ENCODE data around the gene TTC3.

Gene TTC3

DNA sequence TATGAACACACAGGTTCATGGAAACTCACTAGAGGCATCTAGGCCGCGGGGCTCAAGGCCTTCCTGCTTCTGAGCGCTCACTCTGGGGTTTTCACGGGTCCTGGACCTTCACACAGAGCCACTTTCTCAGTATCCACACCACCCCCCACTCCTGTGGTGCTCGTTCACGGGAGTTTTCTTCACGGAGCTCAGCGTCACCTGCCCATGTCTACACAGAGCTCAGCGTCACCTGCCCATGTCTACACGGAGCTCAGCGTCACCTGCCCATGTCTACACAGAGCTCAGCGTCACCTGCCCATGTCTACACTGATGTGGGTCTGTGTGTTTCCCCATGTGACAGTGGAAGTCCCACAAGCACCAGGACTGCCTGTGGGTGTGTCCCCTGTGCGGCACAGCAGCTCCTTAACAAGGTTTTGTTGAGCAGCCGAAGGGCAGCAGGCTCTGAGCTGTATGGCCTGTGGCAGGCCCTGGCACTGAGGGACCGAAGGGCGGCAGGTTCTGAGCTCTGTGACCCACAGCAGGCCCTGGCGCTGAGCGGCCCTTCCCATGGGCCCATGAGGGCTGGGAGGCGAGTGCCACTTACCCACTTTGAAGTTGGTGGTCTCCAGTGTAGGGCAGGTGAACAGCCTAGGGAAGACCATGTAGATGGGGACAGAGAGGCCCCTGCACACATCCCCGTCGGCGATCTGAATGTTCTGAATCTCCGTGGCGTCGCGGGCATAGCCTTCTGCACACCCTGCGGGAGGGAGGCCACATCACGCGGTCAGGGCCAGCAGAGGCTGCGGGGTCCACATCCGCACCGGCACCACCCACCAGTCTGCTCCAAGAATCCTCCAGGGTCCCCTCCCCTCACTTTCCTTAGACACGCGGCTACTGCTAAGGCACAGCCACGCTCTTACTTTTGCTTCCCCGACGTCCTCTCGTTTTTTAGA lies 154.3 kb downstream of the TTC3 start:
- TF ChIP-seq, protein P1, sequence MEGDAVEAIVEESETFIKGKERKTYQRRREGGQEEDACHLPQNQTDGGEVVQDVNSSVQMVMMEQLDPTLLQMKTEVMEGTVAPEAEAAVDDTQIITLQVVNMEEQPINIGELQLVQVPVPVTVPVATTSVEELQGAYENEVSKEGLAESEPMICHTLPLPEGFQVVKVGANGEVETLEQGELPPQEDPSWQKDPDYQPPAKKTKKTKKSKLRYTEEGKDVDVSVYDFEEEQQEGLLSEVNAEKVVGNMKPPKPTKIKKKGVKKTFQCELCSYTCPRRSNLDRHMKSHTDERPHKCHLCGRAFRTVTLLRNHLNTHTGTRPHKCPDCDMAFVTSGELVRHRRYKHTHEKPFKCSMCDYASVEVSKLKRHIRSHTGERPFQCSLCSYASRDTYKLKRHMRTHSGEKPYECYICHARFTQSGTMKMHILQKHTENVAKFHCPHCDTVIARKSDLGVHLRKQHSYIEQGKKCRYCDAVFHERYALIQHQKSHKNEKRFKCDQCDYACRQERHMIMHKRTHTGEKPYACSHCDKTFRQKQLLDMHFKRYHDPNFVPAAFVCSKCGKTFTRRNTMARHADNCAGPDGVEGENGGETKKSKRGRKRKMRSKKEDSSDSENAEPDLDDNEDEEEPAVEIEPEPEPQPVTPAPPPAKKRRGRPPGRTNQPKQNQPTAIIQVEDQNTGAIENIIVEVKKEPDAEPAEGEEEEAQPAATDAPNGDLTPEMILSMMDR (conservative IDR thresholded peaks at IDR 0.05) = no peak
- no peak for TF ChIP-seq ZFX (IDR thresholded peaks at IDR 0.05)
- H3K27ac ChIP-seq = no peak overlapping the region

DNA sequence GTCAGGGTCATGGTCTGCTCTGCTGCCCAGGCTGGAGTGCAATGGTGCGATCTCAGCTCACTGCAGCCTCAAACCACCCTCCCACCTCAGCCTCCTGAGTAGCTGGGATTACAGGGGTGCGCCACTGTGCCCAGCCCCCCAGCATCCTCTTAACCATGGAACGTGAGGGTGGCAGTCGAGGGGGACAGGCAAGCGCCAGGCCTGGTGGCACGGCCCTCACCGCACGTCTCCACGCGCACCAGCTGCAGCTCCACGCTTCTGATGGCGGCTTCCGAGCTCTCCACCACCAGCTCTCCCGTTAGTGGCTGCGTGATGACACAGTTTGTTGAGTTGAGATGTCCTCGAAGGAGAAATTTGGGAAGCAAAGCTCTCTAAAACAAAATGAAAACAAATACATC lies 154.9 kb downstream of the TTC3 start:
- H3K27ac ChIP-seq = no peak overlapping the region
- no peak for TF ChIP-seq ZFX (IDR thresholded peaks at IDR 0.05)
- TF ChIP-seq, protein P1 (conservative IDR thresholded peaks at IDR 0.05) = no peak

DNA sequence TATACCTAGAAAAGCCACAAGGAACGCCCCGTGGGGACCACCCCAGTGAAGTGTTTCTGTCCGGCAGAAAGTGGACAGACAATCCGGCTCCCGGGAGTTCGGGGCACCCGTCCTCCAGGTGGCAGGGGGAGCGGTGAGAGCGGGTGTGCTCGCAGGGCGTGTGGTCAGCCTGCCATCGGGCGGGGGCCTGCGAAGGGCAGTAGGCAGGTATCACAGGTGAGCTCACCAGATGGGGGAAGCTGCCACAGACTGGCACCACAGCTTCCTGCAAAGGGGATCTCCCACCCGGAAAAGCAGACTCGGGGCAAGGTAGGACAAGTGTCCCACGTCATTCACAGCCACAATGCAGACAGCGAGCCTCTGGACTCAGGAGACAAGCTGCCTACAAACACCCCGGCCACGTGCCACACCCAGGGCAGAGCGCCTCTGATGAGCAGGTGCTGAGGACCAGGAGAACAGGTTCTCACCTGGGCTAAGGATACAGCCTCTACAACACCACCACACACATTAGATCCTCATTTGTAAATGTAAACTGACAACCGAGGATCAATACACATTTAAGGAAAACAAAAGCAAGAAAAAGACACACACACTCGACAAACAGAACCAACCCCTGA lies 157.7 kb downstream of the TTC3 start:
- TF ChIP-seq, protein P1 (conservative IDR thresholded peaks at IDR 0.05) = no peak
- TF ChIP-seq ZFX (IDR thresholded peaks at IDR 0.05) = no peak
- no peak overlapping the region for H3K27ac ChIP-seq

DNA sequence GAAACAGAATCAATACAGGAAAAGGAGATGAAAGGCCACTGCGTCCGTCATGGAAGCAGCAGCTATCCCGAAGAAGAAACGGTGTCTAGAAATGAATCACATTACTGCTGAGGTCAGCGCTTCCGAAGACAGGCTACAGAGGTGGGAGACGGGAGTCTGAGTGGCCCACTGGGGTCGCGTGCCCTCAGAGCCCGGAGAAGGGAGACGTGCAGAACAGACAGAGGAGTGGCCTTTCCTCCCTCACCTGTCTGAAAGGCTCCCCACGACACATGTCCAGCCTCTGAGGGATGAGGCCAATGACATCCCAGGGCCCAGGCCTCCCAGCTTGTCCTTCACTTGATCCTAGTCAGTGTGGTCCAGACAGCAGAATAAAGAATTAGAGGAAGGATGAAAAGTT lies 158.2 kb downstream of the TTC3 start:
- TF ChIP-seq ZFX (IDR thresholded peaks at IDR 0.05) = no peak
- TF ChIP-seq, protein P1 (conservative IDR thresholded peaks at IDR 0.05) = no peak
- no peak overlapping the region for H3K27ac ChIP-seq

DNA sequence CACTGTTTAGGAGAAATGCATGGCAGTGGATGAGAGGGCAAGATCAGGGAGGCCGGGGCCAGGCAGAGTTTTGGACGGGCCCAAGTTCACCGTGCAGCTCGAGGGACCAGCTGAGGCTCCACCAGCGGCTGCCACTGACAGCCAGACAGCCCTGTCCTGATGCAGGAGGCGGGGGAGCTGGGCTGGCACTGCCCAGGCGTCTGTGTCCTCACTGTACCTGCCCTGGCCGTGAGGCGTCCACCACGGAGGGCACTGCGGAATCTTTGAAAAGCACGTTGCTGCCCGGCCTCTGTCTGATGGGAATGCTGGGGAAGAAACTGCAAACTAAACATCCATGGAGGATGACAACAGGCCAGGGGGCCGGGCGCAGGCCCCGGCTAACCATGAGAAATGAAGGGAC lies 158.6 kb downstream of the TTC3 start:
- no peak for TF ChIP-seq ZFX (IDR thresholded peaks at IDR 0.05)
- TF ChIP-seq, protein P1 (conservative IDR thresholded peaks at IDR 0.05) = no peak
- no peak overlapping the region for H3K27ac ChIP-seq

DNA sequence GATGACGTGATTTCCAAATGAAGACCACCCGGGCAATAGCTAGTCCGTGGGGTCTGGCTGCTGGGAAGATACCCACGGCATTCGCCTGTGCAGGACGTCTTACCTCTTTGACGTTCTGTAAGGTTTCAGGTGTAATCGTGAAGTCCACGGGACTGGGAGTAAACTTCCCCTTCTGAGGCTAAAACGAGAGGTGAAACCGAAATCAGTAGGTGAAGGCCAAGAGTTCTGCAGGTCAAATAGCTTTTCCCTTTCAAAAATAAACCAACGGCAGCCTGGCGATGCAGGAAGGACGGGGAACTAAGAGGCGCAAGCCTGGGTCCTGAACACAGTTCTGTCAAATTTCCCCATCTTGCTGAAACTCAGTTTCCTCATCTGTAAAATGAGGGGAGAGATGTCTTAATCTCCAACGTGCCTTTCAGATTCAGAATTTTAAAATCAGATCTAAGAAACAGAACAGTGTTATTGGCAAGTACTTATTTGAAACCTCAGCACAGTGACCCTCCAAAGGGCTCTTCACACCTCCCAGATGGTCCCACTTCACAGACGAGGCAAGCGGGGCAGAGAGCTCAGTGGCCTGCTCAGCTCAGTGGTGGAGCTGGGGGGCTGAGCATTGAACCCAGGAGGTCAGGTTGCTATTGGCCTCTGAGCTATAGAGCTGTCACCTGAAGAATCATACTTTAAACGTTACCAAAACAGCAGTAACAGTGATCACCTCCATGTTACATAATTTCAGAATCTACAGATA lies 159.4 kb downstream of the TTC3 start:
- TF ChIP-seq, protein P1 (conservative IDR thresholded peaks at IDR 0.05) = no peak
- TF ChIP-seq ZFX (IDR thresholded peaks at IDR 0.05) = no peak
- H3K27ac ChIP-seq = no peak overlapping the region

Measured in C4-2B (cell line).